22Rv1 (cell line): ENCODE data around the gene ATP11B.

Experiments used
- ZFX ChIP-seq: fragments of 450-650 bp; IDR thresholded peaks from 2 replicates; pipeline ENCODE4 v1.6.1; 2017; ENCODE audit warnings: antibody characterized with exemption, borderline replicate concordance
- TF ChIP-seq, protein P1 (sequence below): fragments of 450-650 bp; IDR thresholded peaks from 2 replicates; pipeline ENCODE4 v1.5.1; 2017; ENCODE audit warnings: mild to moderate bottlenecking

GRCh38 chr3:182892226-182892625 lies 98.9 kb downstream of the ATP11B start:
- TF ChIP-seq, protein P1, sequence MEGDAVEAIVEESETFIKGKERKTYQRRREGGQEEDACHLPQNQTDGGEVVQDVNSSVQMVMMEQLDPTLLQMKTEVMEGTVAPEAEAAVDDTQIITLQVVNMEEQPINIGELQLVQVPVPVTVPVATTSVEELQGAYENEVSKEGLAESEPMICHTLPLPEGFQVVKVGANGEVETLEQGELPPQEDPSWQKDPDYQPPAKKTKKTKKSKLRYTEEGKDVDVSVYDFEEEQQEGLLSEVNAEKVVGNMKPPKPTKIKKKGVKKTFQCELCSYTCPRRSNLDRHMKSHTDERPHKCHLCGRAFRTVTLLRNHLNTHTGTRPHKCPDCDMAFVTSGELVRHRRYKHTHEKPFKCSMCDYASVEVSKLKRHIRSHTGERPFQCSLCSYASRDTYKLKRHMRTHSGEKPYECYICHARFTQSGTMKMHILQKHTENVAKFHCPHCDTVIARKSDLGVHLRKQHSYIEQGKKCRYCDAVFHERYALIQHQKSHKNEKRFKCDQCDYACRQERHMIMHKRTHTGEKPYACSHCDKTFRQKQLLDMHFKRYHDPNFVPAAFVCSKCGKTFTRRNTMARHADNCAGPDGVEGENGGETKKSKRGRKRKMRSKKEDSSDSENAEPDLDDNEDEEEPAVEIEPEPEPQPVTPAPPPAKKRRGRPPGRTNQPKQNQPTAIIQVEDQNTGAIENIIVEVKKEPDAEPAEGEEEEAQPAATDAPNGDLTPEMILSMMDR, result no peak
- no peak for TF ChIP-seq ZFX
